Stimulated activated CD8-positive, alpha-beta memory T cell treated with anti-CD3 and anti-CD28 coated beads, Interleukin-2, amount 100 ng/mL, for 1 hour (primary cell): ENCODE measurements around the gene FRYL.

ENCODE experiments used
- DNase-seq, 2 donors: peaks; one replicate each; pipeline ENCODE4 v3.0.0-alpha.2; 2020; ENCODE audit warnings: low read depth in 2 of 2

The FRYL gene

GRCh38 chr4:48620831-48621230, 159.2 kb downstream of the FRYL start:
- no peak for DNase-seq

GRCh38 chr4:48620093-48620492, 160.0 kb downstream of the FRYL start:
- no peak for DNase-seq

GRCh38 chr4:48604527-48604926, 175.6 kb downstream of the FRYL start:
- no peak for DNase-seq

- no peak for DNase-seq
Measured at GRCh38 chr4:48604041-48604440, 176.0 kb downstream of the FRYL start.

GRCh38 chr4:48603366-48604003, 176.6 kb downstream of the FRYL start:
- DNase-seq, result no peak

GRCh38 chr4:48602763-48603162, 177.3 kb downstream of the FRYL start:
- DNase-seq, result no peak

- no peak for DNase-seq
Measured at GRCh38 chr4:48602222-48602621, 177.9 kb downstream of the FRYL start.

GRCh38 chr4:48596336-48596735, 183.7 kb downstream of the FRYL start:
- DNase-seq, result no peak

GRCh38 chr4:48594180-48594579, 185.9 kb downstream of the FRYL start:
- DNase-seq, result no peak

GRCh38 chr4:48591372-48591771, 188.7 kb downstream of the FRYL start:
- no peak for DNase-seq

GRCh38 chr4:48590884-48591283, 189.2 kb downstream of the FRYL start:
- no peak for DNase-seq

- no peak for DNase-seq
Measured at GRCh38 chr4:48589098-48589445, 191.0 kb downstream of the FRYL start.

- DNase-seq, result no peak
Measured at GRCh38 chr4:48588230-48589097, 191.6 kb downstream of the FRYL start.

- no peak for DNase-seq
Measured at GRCh38 chr4:48585401-48585800, 194.7 kb downstream of the FRYL start.

GRCh38 chr4:48578132-48578968, 201.7 kb downstream of the FRYL start:
- peak; percentile 8 to 14 for DNase-seq

- DNase-seq, result no peak
Measured at GRCh38 chr4:48575964-48576363, 204.1 kb downstream of the FRYL start.

- no peak for DNase-seq
Measured at GRCh38 chr4:48571471-48571870, 208.6 kb downstream of the FRYL start.

- DNase-seq, result no peak
Measured at GRCh38 chr4:48570646-48571220, 209.3 kb downstream of the FRYL start.

GRCh38 chr4:48566034-48566384, 214.1 kb downstream of the FRYL start:
- no peak for DNase-seq

GRCh38 chr4:48565362-48566033, 214.6 kb downstream of the FRYL start:
- no peak for DNase-seq

GRCh38 chr4:48564151-48564550, 215.9 kb downstream of the FRYL start:
- no peak for DNase-seq

GRCh38 chr4:48558819-48559218, 221.3 kb downstream of the FRYL start:
- no peak for DNase-seq
